HCEC 1CT (cell line): ENCODE data around the gene CMTR2.
"Not testable (repeated sequence)": the region's sequence is repeated elsewhere in the genome, so short reads cannot be mapped to it uniquely, and the experiment has no call there.

ENCODE experiments used
- DNase-seq: peaks from one replicate; pipeline ENCODE4 v3.0.0-alpha.2; 2017

Gene CMTR2, protein sequence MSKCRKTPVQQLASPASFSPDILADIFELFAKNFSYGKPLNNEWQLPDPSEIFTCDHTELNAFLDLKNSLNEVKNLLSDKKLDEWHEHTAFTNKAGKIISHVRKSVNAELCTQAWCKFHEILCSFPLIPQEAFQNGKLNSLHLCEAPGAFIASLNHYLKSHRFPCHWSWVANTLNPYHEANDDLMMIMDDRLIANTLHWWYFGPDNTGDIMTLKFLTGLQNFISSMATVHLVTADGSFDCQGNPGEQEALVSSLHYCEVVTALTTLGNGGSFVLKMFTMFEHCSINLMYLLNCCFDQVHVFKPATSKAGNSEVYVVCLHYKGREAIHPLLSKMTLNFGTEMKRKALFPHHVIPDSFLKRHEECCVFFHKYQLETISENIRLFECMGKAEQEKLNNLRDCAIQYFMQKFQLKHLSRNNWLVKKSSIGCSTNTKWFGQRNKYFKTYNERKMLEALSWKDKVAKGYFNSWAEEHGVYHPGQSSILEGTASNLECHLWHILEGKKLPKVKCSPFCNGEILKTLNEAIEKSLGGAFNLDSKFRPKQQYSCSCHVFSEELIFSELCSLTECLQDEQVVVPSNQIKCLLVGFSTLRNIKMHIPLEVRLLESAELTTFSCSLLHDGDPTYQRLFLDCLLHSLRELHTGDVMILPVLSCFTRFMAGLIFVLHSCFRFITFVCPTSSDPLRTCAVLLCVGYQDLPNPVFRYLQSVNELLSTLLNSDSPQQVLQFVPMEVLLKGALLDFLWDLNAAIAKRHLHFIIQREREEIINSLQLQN

DNA sequence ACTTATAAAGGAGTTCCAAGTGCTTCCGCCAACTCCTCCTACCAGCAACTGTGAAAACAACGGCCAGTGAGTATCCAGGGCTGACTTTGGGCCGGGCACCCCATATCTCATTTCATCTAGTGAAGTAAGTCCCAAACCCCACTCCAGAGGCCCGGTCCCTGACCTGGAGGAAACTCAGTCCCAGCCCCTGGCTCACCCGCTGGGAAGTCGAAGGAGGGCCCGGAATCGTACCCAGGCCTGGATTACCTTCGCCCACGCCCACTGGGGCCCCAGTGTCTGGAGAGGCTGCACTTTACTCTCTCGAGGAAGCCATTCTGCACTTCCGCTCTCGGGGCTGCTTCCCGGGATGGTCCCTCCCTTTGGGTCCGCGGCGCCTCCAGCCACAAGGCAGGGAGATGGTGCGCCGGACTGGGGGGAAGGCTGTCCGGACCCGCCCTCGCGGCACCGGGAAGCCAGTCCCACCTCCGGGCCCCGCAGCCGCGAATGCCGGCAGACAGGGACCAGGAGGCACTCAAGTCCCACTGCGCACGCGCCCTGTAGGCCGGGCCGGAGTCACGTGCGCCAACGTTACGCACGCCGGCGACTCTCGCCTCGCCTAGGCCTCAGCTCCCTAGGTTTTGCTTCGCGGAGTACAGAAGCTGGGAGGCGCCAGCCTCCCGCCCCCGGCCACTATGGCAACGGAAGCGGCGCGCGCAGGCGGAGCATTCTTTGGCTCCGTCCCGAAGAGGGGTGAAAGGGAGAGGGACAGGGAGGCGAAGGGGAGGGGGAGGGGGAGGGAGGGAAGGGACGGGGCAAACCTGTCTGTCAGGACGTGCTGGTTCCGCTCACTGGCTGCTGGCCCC lies at the start of gene CMTR2:
TSS of gene CMTR2 (minus strand) at position 513 of the 842 bp plus-strand sequence. CDS start 3,482 bp downstream, outside the sequence.
- DNase-seq: peak; percentile 98

DNA sequence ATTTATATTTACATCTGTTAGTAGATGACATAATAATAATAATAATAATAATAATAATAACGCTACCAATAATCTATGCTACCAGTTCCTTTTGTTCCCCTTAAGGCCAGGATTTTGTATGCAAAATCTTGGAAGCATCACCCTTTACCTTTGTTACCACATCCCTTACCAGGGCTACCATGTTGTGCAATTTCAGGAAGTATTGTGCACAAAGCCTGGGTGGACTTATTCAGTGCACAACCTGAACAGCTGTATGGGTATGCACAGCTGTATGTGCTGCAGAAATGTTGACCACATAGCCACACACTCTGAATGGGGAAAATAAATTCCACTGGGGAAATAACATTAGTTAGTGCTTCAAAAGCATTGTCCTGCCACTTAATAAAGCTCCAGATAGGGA lies 49.4 kb upstream of the CMTR2 start:
- DNase-seq: no peak

DNA sequence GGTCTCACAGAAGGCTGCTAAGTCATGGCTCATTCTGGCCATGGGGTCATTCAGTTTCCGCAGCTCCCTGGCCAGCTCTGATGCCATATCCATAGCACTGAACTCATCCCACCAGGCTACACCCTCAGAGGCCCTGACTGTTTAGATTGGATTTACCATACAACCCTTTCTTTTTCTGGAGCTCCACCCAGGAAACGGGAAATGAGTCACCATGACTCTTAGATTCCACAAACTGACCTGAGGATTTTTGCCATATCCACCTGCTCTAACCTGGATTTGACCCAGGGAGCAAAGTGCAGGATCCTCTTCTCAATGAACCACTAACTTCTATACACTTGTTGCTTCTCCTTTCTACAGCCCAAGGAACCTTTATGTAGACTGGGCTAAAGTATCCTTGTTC lies 49.0 kb upstream of the CMTR2 start:
- DNase-seq: peak; percentile 6

DNA sequence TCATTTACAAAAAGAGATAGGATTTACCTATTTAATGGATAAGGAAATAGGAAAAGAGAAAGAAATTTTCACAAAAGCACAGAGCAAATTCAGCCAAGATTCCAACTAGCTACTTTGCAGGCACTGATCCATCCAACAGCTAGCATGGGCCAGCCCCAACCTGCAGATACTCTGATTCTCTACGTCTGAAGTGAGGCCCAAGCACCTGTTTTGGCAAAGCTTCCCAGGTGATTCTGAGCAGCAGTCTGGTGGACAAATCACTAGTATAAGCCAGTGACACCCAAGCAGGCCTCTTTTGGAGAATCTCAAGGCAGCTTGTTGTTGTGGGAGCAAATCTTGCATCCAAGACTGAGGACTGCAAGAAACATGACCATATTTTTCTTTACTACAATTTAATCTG lies 48.4 kb upstream of the CMTR2 start:
- no peak for DNase-seq

DNA sequence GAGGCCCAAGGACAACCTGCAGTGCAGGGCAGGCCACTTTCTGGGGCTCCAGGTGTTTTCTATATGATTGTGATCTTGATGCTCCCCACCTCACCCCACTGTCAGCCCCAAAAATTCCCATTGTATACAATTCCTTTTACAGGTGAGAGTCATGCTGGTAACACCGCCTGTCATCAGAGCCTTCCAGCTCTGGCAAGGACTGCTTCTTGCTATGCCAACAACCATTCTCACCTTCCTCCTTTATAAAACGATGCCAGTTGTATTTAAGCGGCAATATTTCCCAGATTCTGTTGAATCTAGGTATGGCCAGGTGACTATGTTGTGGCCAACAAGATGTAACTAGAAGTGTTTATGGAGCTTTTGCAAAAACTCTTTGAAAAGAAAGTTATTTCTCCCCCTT lies 38.9 kb upstream of the CMTR2 start:
- DNase-seq: no peak

DNA sequence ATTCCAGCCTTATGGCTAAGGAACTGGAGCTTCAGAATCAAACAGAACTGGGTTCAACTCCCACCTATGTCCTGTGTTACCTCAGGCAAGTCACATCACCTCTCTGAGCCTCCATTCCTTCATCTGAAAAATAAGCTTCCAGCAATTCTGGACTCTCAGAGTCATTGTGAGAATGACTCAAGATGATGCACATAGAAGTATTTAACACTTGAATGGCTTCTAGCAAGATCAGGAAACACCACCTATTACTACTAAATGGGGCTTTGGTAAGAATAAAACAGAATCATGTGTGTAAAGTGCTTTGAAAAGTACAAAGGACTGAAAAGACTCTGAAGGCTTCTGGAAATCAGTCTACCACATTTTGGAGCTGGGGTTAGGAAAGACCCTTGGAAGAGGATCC lies 38.5 kb upstream of the CMTR2 start:
- no peak for DNase-seq

DNA sequence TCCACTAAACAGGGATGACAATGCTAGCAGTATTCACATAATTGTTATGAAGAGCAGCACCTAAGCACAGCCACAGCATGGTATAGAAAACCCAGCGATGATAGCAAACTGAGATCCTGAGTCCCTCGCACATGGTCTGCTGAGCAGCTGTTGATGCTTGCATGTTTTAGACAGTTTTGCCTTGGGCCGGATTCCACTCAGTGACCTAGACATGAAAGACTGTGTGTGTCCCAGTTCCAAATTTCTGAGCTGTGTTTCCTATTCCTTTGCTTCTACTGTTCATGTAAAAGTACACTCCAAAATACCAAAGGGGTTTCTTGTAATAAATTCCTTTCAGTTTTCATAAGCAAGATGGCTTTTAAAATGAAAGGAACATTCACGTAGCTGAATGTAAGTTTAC lies 30.8 kb upstream of the CMTR2 start:
- DNase-seq: no peak

DNA sequence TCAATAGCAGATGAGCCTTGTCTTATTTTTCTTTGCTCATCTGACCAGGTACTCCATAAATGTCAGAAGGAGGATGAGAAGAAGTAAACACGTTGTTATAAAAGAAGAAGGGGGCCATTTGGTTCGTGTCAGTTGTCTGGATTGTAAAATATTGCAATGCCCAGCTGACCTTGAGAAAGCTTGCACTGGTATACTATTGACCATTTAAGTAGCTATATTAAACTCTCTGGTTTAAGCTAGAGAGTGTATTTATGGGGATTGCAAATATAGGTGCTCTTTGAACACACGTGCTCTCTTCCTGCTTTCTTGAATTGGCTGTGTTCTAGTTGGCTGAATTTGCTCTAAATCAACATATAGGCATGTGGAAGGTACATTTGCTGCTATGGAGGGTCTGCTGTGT lies 26.1 kb upstream of the CMTR2 start:
- DNase-seq: no peak

DNA sequence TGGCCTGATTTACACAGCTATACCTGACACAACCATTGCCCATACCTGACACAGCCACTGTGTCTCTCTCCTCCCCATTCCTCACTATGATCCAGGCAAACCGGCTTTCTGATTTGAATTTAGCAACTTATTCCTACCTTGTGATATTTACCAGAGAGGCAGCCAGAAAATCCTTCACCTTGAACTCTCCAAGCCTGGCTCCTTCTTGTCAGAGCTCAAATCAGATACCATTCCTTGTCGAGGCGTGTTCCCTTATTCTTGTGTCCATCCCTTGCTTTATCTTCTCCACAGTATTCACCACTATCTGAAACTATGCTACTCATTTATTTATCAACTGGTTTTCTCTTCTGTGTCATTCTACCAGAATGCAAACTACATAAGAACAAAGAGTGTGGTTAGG lies 24.4 kb upstream of the CMTR2 start:
- DNase-seq: not testable (repeated sequence)

DNA sequence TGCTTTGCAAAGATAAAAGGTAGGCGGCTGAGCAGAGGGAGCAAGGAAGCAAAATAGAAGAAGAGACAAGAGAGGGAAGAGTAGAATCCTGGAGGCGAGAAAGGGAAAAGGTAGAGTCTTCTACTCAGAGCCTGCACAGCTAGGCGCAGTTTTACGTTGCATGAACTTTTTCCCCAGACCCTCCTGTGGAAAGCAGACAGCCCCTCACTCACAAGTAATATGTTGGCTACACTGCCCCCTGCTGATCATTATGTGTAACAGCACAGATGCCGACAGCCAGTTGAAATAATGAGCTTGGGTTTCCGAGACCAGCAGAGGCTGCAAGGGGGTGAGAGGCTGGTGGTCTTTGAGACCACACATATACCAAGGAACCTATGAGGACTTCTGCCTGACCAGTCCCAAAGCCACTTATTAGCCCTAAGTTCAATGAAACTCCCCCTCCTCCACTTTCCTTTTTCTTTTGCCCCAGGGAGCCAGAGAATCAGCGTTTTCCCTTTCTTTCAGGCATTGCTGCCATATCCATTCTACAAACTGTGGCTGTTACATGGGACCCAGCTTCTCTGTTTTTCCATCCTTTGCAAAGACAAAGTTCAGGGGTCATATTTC lies 22.5 kb upstream of the CMTR2 start:
- peak; percentile 5 for DNase-seq

DNA sequence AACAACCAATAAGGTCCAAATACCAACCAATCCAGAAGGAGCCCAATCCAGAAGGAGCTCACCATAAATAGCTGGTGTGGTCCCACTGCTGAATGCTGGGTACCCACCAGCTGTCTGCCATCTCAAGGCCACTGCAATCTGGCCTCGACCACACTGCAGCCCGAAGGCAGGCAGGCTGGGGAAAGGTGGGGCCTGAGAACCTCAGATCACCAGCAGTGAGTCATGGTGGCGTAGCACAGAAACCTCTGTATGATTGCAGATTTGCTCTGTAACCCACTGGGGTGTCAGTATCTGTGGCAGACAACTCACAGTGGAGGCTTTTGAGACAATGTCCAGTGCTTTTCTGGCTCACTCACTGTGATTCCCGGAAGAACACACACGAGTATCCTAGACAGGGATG lies 14.7 kb upstream of the CMTR2 start:
- DNase-seq: peak; percentile 7

DNA sequence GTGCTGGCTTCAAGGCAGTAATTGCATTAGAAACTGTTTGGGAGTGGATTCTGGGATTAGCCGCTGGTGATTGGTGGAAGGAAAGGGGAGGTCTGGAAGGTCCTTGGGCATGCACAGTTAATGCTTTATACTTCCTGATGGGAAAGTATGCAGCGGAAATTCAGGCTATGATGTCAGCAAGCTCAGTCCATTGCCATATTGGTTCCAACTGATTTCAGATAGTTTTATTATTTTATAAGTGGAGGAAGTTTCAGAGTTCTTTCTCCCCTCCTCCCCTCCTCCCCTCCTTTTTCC lies 8.1 kb upstream of the CMTR2 start:
- DNase-seq: no peak

DNA sequence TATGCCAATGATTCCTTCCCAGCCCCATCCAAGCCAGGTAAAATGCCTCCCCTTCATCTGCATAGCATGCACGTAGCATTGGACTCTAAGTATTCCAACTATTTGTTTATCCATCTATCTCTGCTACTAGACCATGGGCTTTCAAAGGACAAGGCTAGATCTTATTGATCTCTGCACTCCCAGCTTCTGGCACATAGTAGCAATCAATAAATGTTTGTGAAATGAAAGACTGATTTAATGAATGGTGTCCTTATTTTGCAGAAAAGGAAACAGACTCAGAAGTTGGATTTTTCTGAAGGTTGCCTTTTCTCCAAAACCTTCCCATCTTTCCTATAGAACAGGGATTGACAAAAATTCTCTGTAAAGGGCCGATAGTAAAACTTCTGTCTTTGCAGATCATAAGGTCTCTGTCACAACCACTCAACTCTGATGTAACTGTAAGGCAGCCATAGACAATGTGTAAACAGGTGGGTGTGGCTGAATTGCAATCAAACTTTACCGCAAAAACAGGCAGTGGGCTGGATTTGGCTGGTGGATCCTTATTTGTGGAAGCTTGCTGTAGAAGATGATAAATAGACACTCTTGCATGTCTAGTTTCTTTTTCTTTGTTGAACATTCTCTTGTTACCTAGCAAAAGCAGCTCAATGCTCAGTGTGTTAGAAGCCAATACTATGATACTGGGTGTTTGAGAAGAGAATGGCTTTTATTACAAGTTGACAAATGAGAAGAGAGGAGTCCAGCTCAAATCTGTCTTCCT lies 7.6 kb upstream of the CMTR2 start:
- DNase-seq: no peak

DNA sequence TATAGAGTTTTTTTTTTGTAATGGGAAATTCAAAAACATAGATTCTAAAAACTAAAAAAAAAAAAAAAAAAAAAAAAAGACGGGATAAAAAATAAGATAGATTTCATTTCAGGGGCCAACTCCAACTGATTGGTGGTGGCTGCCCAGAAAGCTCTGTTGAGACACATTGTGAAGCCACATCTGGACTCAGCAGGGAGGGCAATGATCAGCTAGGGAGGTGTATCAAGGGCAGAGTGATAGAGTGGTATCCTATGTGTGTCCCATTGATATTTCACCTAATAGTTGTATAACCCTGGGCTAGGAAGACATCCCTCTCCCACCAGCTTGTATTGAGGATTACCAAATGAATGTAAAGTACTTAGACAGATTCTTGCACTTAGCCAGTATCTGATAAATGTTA lies 6.7 kb upstream of the CMTR2 start:
- DNase-seq: no peak

DNA sequence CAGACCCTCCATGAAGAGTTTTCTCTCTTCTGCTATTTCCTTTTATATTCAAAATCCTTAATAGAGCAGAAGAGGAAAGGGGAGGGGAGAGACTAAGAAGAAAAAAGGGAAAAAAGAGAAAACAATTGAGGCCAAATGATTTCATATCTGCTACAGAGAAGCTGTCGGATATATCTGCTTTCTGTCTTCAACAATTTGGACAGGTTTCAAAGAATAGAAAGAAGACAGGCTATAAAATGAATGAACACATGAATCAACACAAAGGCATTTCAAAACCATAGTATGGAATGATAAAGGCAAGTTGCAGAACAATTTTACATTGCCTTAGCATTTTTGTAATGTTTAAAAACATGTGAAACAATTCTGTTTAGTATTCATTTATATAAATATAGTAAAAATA lies 4.7 kb upstream of the CMTR2 start:
- no peak for DNase-seq

DNA sequence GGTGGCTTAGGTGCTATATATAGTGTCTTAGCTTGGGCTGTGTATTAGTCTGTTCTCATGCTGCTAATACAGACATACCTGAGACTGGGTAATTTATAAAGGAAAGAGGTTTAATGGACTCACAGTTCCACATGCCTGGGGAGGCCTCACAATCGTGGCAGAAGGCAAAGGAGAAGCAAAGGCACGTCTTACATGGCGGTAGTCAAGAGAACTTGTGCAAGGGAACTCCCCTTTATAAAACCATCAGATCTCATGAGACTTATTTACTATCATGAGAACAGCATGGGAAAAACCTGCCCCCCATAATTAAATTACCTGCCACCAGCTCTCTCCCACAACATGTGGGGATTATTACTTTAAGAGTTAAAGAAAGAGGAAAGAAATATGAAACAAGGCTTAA lies 2.9 kb upstream of the CMTR2 start:
- DNase-seq: not testable (repeated sequence)

DNA sequence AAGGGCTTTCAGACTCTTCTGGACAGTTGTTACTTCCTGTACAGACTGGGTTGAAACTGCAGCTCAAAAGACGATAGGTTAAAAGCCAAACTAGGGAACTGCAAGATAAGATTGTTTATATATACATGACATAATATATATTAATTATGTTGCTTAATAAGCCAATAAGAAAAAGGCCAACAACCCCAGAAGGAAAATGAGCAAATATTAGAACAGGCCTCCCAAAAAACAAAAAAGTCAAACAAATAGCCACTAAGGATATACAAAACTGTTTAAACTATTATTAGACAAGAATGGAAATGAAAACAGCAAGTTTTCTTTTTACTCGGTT lies 495 bp upstream of the CMTR2 start:
- no peak for DNase-seq

DNA sequence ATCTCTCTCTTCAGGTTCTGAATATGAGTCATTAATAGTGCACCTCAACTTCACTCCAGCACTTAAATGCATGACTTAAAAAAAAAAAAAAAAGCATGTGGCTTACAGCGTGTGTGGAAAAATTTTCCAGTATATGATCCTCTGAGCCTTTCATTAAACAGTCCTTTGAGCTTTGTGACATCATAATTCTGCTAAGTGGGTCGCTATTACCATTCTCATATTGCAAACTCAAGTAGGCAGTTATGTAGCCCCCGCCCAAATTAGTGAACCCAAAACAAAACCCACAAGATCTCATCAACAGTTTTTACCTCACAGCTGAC lies 672 bp downstream of the CMTR2 start:
- DNase-seq: peak; percentile 2

DNA sequence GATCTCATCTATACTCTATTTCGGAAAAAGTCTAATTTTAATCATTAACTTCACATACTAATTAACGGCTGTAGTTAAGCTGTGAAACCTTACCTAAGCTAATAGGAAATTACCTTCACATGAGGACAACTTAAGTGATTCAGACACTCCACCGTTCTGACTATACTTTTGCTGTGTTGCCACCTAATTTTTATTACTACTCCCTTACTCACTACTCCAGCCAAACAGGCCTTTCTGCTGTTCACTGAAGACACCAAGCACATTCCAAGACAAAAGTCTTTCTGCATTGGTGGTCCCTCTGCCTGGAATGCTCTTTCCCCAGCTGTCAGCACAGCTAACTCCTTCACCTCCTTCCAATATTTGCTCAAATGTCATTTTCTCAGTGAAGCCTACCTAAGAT lies 1.3 kb downstream of the CMTR2 start:
- no peak for DNase-seq

DNA sequence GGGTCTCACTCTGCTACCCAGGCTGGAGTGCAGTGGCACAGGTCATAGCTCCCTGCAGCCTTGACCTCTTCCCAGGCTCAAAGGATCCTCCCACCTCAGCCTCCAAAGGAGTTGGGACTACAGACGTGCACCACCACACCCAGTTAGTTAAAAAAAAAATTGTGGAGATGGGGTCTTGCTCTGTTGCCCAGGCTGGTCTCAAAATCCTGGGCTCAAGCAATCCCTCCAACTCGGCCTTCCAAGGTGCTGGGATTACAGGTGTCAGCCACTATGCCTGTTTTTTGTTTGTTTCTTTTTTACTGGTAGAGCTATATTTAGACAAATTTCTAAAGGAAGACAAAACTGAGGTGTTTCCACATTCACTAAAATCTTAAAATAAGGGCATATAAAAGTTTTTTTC lies 1.7 kb downstream of the CMTR2 start:
- DNase-seq: no peak

DNA sequence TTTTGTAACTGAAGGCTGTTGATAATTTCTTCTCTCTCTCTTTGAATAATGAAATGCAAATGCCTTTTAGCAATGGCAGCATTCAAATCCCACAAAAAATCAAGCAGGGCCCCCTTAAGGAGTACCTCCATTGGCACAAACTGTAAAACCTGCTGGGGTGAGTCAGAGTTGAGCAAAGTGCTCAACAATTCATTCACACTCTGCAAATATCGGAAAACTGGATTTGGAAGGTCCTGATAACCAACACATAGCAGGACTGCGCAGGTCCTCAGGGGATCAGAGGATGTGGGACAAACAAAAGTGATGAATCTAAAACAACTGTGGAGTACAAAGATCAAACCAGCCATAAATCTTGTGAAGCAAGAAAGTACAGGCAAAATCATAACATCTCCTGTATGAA lies 5.6 kb downstream of the CMTR2 start:
- DNase-seq: no peak

DNA sequence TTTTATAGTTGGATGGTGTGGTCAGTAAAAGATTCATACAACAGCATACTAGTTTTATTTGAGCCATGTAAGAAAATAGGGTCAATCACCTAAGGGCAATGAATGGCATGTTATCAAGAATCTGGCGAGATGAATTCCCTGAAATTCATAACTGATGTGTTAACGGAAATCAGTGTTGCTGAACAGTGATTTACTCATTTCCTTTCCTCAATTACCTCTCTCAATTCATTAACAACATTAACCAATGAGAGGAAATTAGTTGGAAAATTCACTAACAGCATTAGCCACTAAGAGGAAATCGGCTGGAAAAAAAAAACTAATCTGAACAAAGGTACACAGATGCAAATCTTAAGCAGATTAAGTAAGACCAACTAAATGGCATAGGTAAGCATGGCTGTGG lies 6.3 kb downstream of the CMTR2 start:
- no peak for DNase-seq
